Measurements from ENCODE around the gene VGLL4. TPM values are rescaled to one million over a fixed set of nuclear protein-coding genes. Genes with fewer than 3 reads are reported as not detected.

VGLL4 gene
- total RNA-seq, 1 donor from 2014 or later: 111 TPM

DNA sequence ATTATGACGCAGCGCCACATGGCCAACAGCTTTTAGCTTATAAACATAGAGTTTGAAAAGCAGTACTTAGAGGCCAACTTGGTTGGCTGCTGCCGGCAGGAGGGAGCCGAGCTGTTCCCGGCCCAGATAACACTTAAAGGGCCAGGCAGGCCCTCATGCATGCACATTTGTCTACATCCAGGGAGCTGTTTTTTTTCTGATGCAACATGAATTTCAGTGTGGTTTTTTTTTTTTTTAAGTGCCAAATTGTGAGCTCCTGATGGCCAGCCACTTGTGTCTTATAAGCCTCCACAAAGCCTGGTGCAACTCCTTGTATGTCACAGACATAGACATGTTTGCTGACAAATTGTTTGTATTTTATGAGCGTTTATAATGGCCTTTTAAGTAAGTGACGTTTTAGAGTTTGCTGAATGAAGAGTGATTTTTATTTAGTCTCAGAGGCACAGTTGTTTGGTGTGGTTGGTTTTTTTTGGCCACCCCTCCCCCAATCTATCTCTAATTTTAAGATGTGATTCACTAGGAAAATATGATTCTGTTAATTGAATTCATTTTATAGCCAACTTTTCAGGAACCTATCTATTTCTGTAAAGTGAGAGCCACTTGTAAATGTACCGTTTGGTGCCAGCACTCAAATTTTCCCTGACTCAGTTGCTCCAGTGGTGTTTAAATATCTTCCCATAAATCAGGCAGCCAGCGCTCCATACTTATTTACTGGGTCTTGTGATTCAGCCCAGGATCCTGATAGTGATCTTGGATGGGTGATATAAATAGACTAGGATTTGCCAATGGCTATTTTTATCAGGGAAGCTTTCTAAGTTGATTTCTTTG, 134.3 kb downstream of the VGLL4 start:
- Mint-ChIP-seq H3K36me3 (no peaks in the 10 kb centered on the region), H3K4me1 (ENCODE audit: unreplicated experiment) (peaks cover 35% of the 10 kb centered on the region), H3K27ac (peak overlapping the region; percentile 76), H3K9me3 (no peaks in the 10 kb centered on the region), H3K27me3 (no peaks in the 10 kb centered on the region), H3K4me3 (peak overlapping the region; percentile 73)
- TF ChIP-seq CTCF (conservative IDR thresholded peaks at IDR 0.05): peak; percentile 30
- DNase-seq (ENCODE audit: extremely low spot score, unreplicated experiment): no peak

DNA sequence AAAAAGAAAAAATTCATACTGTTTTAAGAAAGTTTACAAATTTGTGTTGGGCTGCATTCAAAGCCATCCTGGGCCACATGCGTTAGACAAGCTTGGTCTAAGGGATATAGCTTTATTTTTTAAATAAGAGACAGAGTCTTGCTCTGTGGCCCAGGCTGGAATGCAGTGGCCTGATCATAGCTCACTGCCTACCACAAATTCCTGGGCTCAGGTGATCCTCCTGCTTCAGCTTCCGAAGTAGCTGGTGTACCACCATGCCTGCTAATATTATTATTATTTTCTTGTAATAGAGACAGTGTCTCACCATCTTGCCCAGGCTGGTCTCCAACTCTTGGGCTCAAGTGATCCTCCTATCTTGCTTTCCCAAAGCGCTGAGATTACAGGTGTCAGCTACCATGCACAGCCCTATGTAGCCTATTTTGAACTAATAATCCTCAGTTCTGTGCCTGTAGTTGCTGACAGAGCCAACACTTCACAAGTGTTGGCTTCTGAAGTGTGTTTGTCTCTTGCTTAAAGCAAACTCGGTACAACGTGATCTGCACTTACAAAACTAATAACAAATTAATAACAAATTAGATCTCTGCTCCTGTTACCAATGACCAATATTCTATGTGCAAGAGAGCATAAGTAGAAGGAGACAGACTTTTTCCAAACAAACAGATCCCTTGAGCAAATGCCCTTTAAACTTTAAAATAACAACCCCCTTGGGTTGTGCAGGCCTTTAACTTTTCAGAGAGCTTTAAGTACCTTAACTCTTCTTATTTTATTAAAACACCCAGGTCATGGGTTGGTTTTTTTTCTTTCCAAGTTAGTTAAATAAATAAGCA, 135.2 kb downstream of the VGLL4 start:
- Mint-ChIP-seq H3K4me3 (peak overlapping the region; percentile 70), H3K4me1 (ENCODE audit: unreplicated experiment) (peaks cover 27% of the 10 kb centered on the region)

GRCh38 chr3:11507719-11508118, 136.0 kb downstream of the VGLL4 start:
- TF ChIP-seq CTCF (conservative IDR thresholded peaks at IDR 0.05): no peak
- no peaks in the 10 kb centered on the region for H3K36me3 Mint-ChIP-seq
- peaks cover 27% of the 10 kb centered on the region for H3K4me1 Mint-ChIP-seq (ENCODE audit: unreplicated experiment)
- no peak overlapping the region for H3K4me3 Mint-ChIP-seq
- no peaks in the 10 kb centered on the region for H3K27me3 Mint-ChIP-seq
- no peak overlapping the region for H3K27ac Mint-ChIP-seq
- no peak for DNase-seq (ENCODE audit: extremely low spot score, unreplicated experiment)
- no peaks in the 10 kb centered on the region for H3K9me3 Mint-ChIP-seq

More for the DNA sequence above, 135.2 kb downstream of the VGLL4 start:
- Mint-ChIP-seq H3K27ac (peak overlapping the region; percentile 76), H3K9me3 (no peaks in the 10 kb centered on the region), H3K27me3 (no peaks in the 10 kb centered on the region), H3K36me3 (no peaks in the 10 kb centered on the region)
- TF ChIP-seq CTCF (conservative IDR thresholded peaks at IDR 0.05): no peak
- no peak for DNase-seq (ENCODE audit: extremely low spot score, unreplicated experiment)

Other genes with a start within 250 kb of the VGLL4 start
- gene TAMM41, start 203.0 kb upstream of the VGLL4 start, total RNA-seq (ENCODE audit: low replicate concordance): 17.5 and 25.4 TPM in 2 replicates